Mesodermal cell (in vitro differentiated cells): ENCODE data around the gene MISP3. TPM values are rescaled to one million over a fixed set of nuclear protein-coding genes. Genes with fewer than 3 reads are reported as not detected.
A peak's percentile ranks its signal among the peaks of the same experiment; 100 is the strongest.
"Not testable (repeated sequence)": the region's sequence is repeated elsewhere in the genome, so short reads cannot be mapped to it uniquely, and the experiment has no call there.

Experiments
- H3K27ac ChIP-seq: 2 replicates; pipeline ENCODE4 v1.7.0; 2013; ENCODE audit warnings: mild to moderate bottlenecking, low read depth, low read length, moderate library complexity; ENCODE audit not compliant: severe bottlenecking
- H3K36me3 ChIP-seq: 2 replicates; pipeline ENCODE4 v1.7.1; 2013; ENCODE audit warnings: mild to moderate bottlenecking, low read length, moderate library complexity; ENCODE audit not compliant: control insufficient read depth, insufficient read depth
- H3K4me1 ChIP-seq: one replicate; pipeline ENCODE4 v1.7.1; 2013; ENCODE audit warnings: mild to moderate bottlenecking, low read length; ENCODE audit not compliant: insufficient read depth, control insufficient read depth, poor library complexity, severe bottlenecking
- H3K4me3 ChIP-seq: 2 replicates; pipeline ENCODE4 v1.7.0; 2013; ENCODE audit warnings: low read length, control low read depth, mild to moderate bottlenecking; ENCODE audit not compliant: insufficient read depth, poor library complexity, severe bottlenecking; ENCODE audit errors: extremely low read depth
- H3K9me3 ChIP-seq: 2 replicates; pipeline ENCODE4 v1.7.1; 2013; ENCODE audit warnings: mild to moderate bottlenecking, low read length, moderate library complexity; ENCODE audit not compliant: control insufficient read depth
- WGBS, 2 experiments: methylation state at CpG; one replicate each; pipeline ENCODE4 v1.1.5; 2013; ENCODE audit warnings: missing lambda C conversion rate in 2 of 2; ENCODE audit not compliant: insufficient coverage in 2 of 2; 5-methylcytosine and 5-hydroxymethylcytosine counted together
- polyA plus RNA-seq, 2 experiments: library from polyadenylated mRNA; stranded (reverse); fragments of 50-300 nt; gene quantifications; one replicate each; pipeline ENCODE4 v1.2.3, GENCODE V29; 2013

MISP3 gene
- polyA plus RNA-seq (2013, experiment 1 of 2): 1.6 TPM
- 2.3 TPM for polyA plus RNA-seq (2013, experiment 2 of 2)

DNA sequence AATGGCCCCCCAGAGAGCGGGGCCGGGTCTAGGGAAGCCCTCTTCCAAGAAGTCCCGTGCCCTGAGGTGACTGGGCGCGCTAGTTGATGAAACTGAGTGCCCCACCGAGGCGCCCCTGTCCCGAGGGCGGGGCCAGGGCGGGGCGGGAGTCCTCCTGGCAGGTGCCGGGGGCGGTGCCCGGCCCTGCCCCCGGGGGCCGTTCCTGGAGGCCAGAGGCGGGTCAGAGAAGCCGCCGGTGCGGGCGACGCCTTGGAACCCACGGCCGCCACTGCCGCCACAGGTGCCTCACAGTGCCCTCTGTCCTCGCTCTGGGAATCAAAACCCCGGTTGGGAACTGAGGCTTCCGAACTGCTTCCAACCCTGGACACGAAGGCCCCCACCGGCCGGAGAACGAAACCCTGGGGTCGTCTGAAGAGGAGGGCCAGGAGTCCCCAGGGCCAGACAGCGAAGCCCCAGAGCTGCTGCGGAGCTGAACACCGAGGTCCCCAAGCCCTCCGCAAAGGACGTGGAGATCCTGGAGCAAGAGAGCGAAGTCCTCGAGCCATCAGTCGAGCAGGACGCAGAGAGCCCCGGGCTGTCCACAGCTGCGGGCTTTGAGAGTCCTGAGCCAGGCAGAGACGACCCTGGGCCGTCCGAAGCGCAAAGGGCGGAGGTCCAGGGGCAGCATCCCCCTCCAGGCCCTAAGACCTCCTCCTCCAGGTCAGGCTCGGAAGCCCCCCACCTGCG, at the start of gene MISP3:
Gene MISP3 (plus strand): TSS at position 252 of the 726 bp plus-strand sequence. CDS start 524 bp downstream, outside the sequence.
- H3K4me1 ChIP-seq: peaks cover 15% of the 10 kb centered on the region
- peak within 1 kb of the TSS; percentile 57 for H3K4me3 ChIP-seq
- WGBS, 2 experiments: 5 to 8% methylated on average over 38 to 51 of the region's 51 CpGs
- H3K27ac ChIP-seq: no peak within 1 kb of the TSS
- H3K36me3 ChIP-seq: no peaks in the 10 kb centered on the region
- H3K9me3 ChIP-seq: no peaks in the 10 kb centered on the region

GRCh38 chr19:14023404-14024235, 49.0 kb upstream of the MISP3 start:
- no peaks in the 10 kb centered on the region for H3K36me3 ChIP-seq
- H3K4me3 ChIP-seq: no peak overlapping the region
- H3K4me1 ChIP-seq: no peaks in the 10 kb centered on the region
- no peaks in the 10 kb centered on the region for H3K9me3 ChIP-seq
- WGBS, 2 experiments: 62 to 63% methylated on average over 7 to 8 of the region's 9 CpGs
- no peak overlapping the region for H3K27ac ChIP-seq

DNA sequence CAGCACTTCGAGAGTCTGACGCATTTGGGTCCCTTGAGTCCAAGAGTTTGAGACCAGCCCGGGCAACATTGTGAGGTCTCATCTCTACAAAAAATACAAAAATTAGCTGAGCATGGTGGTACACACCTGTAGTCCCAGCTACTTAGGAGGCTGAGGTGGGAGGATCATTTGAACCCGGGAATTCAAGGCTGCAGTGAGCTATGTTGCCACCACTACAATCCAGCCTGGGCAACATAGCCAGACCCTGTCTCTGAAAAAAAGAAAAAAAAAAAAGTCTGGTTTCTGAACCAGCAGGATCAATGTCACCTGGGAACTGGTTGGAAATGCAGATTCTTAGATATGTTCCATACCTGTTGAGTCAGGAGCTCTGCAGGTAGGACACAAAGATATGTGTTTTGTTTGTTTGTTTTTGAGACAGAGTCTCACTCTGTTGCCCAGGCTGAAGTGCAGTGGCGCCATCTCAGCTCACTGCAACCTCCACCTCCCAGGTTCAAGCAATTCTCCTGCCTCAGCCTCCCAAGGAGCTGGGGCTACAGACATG, 45.9 kb upstream of the MISP3 start:
- WGBS, 2 experiments: 92 to 100% methylated on average over 2 to 3 of the region's 5 CpGs
- not testable (repeated sequence) for H3K9me3 ChIP-seq, H3K4me3 ChIP-seq, H3K36me3 ChIP-seq, H3K27ac ChIP-seq, H3K4me1 ChIP-seq

DNA sequence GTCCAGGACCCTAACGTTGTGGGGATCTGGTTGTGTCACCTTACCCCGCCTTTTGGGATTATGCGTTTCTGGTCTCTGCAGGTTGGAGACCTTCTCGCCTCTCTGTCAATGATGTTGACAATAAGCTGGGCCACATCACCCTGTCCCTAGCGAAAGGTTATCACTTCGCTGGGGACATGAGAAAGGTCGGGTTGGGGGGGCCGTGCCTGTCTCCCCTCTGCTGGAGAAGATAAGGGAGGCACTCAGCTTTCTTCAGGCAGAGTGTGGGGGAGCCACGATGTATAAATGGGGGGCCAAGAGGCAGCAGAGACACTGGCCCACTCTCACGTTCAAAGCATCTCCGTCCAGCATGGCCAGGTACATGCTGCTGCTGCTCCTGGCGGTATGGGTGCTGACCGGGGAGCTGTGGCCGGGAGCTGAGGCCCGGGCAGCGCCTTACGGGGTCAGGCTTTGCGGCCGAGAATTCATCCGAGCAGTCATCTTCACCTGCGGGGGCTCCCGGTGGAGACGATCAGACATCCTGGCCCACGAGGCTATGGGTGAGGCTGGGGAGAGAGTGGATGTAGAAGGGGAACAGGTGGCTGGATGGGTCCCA, 44.6 kb upstream of the MISP3 start, which contains the start of gene RLN3:
Gene RLN3 (plus strand): TSS at position 293 of the 595 bp plus-strand sequence. CDS start 57 bp downstream, at position 350.
- WGBS, 2 experiments: 87 to 89% methylated on average over 19 to 24 of the region's 24 CpGs
- no peak within 1 kb of the TSS for H3K27ac ChIP-seq
- H3K9me3 ChIP-seq: no peaks in the 10 kb centered on the region
- H3K4me3 ChIP-seq: no peak within 1 kb of the TSS
- no peaks in the 10 kb centered on the region for H3K36me3 ChIP-seq
- H3K4me1 ChIP-seq: no peaks in the 10 kb centered on the region

GRCh38 chr19:14028901-14029300, 43.7 kb upstream of the MISP3 start:
- H3K36me3 ChIP-seq: no peaks in the 10 kb centered on the region
- H3K4me3 ChIP-seq: no peak overlapping the region
- no peaks in the 10 kb centered on the region for H3K4me1 ChIP-seq
- 90 to 96% methylated on average over 4 of the region's 4 CpGs for WGBS, 2 experiments
- H3K27ac ChIP-seq: no peak overlapping the region
- no peaks in the 10 kb centered on the region for H3K9me3 ChIP-seq

GRCh38 chr19:14030997-14031718, 41.4 kb upstream of the MISP3 start:
- Histone ChIP-seq H3K27ac (no peak overlapping the region), H3K36me3 (no peaks in the 10 kb centered on the region), H3K4me1 (no peaks in the 10 kb centered on the region), H3K4me3 (peak overlapping the region; percentile 69), H3K9me3 (no peaks in the 10 kb centered on the region)
- WGBS, 2 experiments: 36 to 42% methylated on average over 9 to 13 of the region's 20 CpGs

DNA sequence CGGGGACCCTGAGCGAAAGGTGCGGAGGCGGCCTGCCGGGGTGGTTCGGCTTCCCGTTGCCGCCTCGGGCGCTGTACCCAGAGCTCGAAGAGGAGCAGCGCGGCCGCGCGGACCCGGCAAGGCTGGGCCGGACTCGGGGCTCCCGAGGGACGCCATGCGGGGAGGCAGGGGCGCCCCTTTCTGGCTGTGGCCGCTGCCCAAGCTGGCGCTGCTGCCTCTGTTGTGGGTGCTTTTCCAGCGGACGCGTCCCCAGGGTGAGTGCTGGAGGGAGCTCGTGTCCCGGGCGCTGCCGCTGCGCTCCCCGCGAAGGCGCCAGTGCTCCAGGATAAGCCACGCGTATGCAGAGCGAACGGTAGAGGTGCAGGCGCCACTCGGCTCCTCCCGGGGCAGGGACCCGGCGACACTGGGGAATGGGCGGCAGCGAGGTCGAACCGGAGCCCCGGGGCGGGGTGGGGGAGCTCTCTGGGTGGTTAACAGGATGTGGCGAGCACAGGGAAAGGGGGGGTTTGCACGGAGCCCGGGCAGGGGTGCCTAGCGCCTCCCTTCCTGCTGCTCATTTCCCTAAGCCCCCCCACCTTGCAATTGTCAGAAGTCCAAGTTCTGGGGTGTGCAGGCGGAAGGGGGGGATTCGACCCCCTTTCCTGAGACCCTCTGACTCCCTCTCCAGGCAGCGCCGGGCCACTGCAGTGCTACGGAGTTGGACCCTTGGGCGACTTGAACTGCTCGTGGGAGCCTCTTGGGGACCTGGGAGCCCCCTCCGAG, 40.7 kb upstream of the MISP3 start, which contains the start of gene IL27RA:
Gene IL27RA (plus strand): TSS at position 44 of the 762 bp plus-strand sequence. CDS start 111 bp downstream, at position 155.
- Histone ChIP-seq H3K27ac (no peak within 1 kb of the TSS), H3K4me3 (peak within 1 kb of the TSS; percentile 69), H3K9me3 (no peaks in the 10 kb centered on the region), H3K36me3 (no peaks in the 10 kb centered on the region), H3K4me1 (no peaks in the 10 kb centered on the region)
- WGBS, 2 experiments: 0 to 1% methylated on average over 43 to 44 of the region's 63 CpGs

DNA sequence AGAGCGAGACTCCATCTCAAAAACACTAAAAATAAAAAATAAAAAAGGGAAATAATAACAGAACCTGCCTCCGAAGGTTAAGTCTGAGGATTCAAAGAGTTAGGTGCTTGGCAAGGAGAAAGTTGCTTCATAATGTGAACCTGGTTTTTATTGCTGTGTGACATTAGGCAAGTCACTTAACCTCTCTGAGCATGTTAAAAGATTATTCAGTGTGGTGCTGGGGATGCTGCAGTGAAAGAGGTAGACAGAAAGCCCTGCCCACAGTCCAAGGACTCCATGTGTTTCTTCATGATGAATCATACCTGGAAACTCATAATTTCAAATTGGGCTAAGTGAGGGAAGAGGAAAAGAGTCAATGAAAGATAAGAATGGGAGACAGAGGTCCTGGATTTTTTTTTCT, 38.6 kb upstream of the MISP3 start:
- H3K36me3 ChIP-seq: no peaks in the 10 kb centered on the region
- H3K4me1 ChIP-seq: no peaks in the 10 kb centered on the region
- 100% methylated on average over 1 of the region's 2 CpGs for WGBS, 2 experiments
- H3K9me3 ChIP-seq: no peaks in the 10 kb centered on the region
- no peak overlapping the region for H3K4me3 ChIP-seq
- no peak overlapping the region for H3K27ac ChIP-seq

- H3K36me3 ChIP-seq, H3K27ac ChIP-seq, H3K9me3 ChIP-seq, H3K4me1 ChIP-seq, H3K4me3 ChIP-seq: not testable (repeated sequence)
- 86 to 91% methylated on average over 10 to 12 of the region's 12 CpGs for WGBS, 2 experiments
Measured at GRCh38 chr19:14035159-14035558, 37.4 kb upstream of the MISP3 start.
